NT2/D1 (cell line): Measurements from ENCODE around the gene KAT7.

Experiments used
- DNase-seq: peaks from one replicate; pipeline ENCODE4 v3.0.0-alpha.2; 2011; ENCODE audit warnings: low read depth, low spot score
- H3K27me3 ChIP-seq: 2 replicates; pipeline ENCODE4 v1.6.0; 2011; ENCODE audit warnings: mild to moderate bottlenecking; ENCODE audit not compliant: insufficient read length, insufficient read depth
- H3K36me3 ChIP-seq: 2 replicates; pipeline ENCODE4 v1.6.1; 2011; ENCODE audit warnings: mild to moderate bottlenecking, low read length, mixed read lengths; ENCODE audit not compliant: insufficient read depth, insufficient read length
- H3K4me1 ChIP-seq: 2 replicates; pipeline ENCODE4 v1.5.1; 2011; ENCODE audit not compliant: insufficient read depth, insufficient read length
- H3K4me3 ChIP-seq: 2 replicates; pipeline ENCODE4 v1.5.1; 2011; ENCODE audit warnings: low read depth; ENCODE audit not compliant: insufficient read length
- H3K9ac ChIP-seq: 2 replicates; pipeline ENCODE4 v1.6.0; 2011; ENCODE audit warnings: low read depth; ENCODE audit not compliant: insufficient read length
- H3K9me3 ChIP-seq: 2 replicates; pipeline ENCODE4 v1.5.1; 2011; ENCODE audit warnings: mild to moderate bottlenecking, low read length; ENCODE audit not compliant: insufficient read depth
- SUZ12 ChIP-seq: IDR thresholded peaks from 2 replicates; pipeline ENCODE4 v1.6.1; 2011; ENCODE audit not compliant: insufficient read length, insufficient read depth; ENCODE audit errors: extremely low read depth
- YY1 ChIP-seq: IDR thresholded peaks from 2 replicates; pipeline ENCODE4 v1.6.1; 2011; ENCODE audit not compliant: insufficient read length, insufficient read depth
- ZNF274 ChIP-seq: IDR thresholded peaks from 2 replicates; pipeline ENCODE4 v1.6.1; 2011; ENCODE audit warnings: mild to moderate bottlenecking, low read depth, low read length

Gene KAT7

GRCh38 chr17:49875685-49876084, 87.2 kb downstream of the KAT7 start:
- Histone ChIP-seq H3K36me3 (no peaks in the 10 kb centered on the region), H3K9me3 (no peaks in the 10 kb centered on the region), H3K4me1 (peaks cover 16% of the 10 kb centered on the region), H3K27me3 (no peaks in the 10 kb centered on the region), H3K4me3 (no peak overlapping the region), H3K9ac (peak overlapping the region; percentile 70)
- peak; percentile 36 for DNase-seq
- TF ChIP-seq YY1 (no peak), ZNF274 (no peak), SUZ12 (no peak)

GRCh38 chr17:49878931-49879904, 90.7 kb downstream of the KAT7 start:
- Histone ChIP-seq H3K27me3 (no peaks in the 10 kb centered on the region), H3K9me3 (no peaks in the 10 kb centered on the region), H3K4me1 (peaks cover 31% of the 10 kb centered on the region), H3K36me3 (no peaks in the 10 kb centered on the region), H3K9ac (peak overlapping the region; percentile 26), H3K4me3 (no peak overlapping the region)
- TF ChIP-seq ZNF274: no peak
- TF ChIP-seq SUZ12: no peak
- TF ChIP-seq YY1: no peak
- no peak for DNase-seq

DNA sequence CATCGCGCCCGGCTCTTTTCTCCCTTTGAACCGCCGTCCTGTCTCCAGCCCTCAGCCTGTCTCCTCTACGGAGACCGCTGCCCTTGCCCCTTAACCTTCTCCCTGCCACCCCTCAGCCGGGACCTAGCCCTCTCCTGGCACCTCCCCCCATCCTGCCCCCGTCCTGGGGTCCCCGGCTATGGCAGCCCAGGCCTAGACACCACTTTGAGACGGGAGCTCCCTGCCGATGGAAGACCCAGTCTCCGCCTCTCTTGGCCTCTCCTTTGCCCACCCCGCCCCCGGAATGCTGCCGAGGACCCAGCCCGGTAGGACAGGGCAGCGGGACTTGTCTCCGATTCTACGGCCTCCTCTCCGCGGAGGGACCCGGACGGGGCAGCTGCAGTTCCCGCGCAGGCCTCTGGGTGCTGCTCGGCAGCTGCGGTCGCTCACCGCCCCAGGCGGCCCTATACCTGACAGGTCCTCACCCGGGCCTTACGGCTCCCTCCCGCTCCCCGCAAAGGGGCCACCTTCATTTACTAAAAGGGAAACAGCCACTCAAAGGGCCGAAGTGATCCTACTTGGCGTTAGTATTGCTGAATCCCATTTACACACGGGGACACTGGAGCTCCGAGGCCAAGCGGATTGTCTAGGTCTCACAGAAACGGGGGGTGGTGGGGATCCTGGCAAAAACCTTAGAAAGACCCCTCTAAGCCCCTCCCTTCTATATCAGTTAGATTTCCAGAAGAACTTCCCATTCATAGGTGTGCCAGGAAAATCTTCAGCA, 92.0 kb downstream of the KAT7 start:
- Histone ChIP-seq H3K27me3 (no peaks in the 10 kb centered on the region), H3K4me3 (peak overlapping the region; percentile 41), H3K9me3 (no peaks in the 10 kb centered on the region), H3K36me3 (no peaks in the 10 kb centered on the region), H3K9ac (peak overlapping the region; percentile 73), H3K4me1 (peaks cover 28% of the 10 kb centered on the region)
- DNase-seq: peak; percentile 79
- no peak for TF ChIP-seq ZNF274
- no peak for TF ChIP-seq SUZ12
- no peak for TF ChIP-seq YY1

- Histone ChIP-seq H3K27me3 (no peaks in the 10 kb centered on the region), H3K4me3 (peak overlapping the region; percentile 32), H3K9me3 (no peaks in the 10 kb centered on the region), H3K4me1 (peaks cover 24% of the 10 kb centered on the region), H3K36me3 (no peaks in the 10 kb centered on the region), H3K9ac (peak overlapping the region; percentile 17)
- no peak for DNase-seq
- TF ChIP-seq YY1 (no peak), SUZ12 (no peak), ZNF274 (no peak)
These were observed 92.5 kb downstream of the KAT7 start for GRCh38 chr17:49881054-49881402.

GRCh38 chr17:49882434-49882833, 94.0 kb downstream of the KAT7 start:
- H3K27me3 ChIP-seq: no peaks in the 10 kb centered on the region
- H3K36me3 ChIP-seq: no peaks in the 10 kb centered on the region
- H3K4me3 ChIP-seq: no peak overlapping the region
- H3K4me1 ChIP-seq: peaks cover 28% of the 10 kb centered on the region
- H3K9ac ChIP-seq: no peak overlapping the region
- DNase-seq: no peak
- TF ChIP-seq ZNF274: no peak
- no peak for TF ChIP-seq SUZ12
- H3K9me3 ChIP-seq: no peaks in the 10 kb centered on the region
